Loucy (cell line): ENCODE measurements around the gene ANKRD39.
A peak's percentile ranks its signal among the peaks of the same experiment; 100 is the strongest.

Experiments used
- H2AFZ ChIP-seq: fragments of 200-600 bp; sonication (generic); 2 replicates; pipeline ENCODE4 v1.6.0; 2016; ENCODE audit warnings: antibody characterized with exemption, mild to moderate bottlenecking, low read length, moderate library complexity
- H3F3A ChIP-seq: fragments of 200-600 bp; 2 replicates; pipeline ENCODE4 v1.6.0; 2016; ENCODE audit warnings: antibody characterized with exemption, low read depth, mild to moderate bottlenecking
- H3K27me3 ChIP-seq: fragments of 200-600 bp; sonication (generic); 2 replicates; pipeline ENCODE4 v1.6.1; 2014; ENCODE audit warnings: low read length, mild to moderate bottlenecking; ENCODE audit not compliant: insufficient read depth, poor library complexity, severe bottlenecking
- H3K36me3 ChIP-seq: fragments of 200-600 bp; sonication (generic); 2 replicates; pipeline ENCODE4 v1.6.1; 2016; ENCODE audit warnings: low read length; ENCODE audit not compliant: insufficient read depth
- H3K4me1 ChIP-seq: fragments of 200-600 bp; sonication (generic); 2 replicates; pipeline ENCODE4 v1.5.1; 2014; ENCODE audit warnings: low read length, mild to moderate bottlenecking; ENCODE audit not compliant: insufficient read depth, poor library complexity, severe bottlenecking
- H3K4me2 ChIP-seq: fragments of 200-600 bp; sonication (generic); 2 replicates; pipeline ENCODE4 v1.6.0; 2014; ENCODE audit warnings: antibody characterized with exemption, low read length, low read depth, mild to moderate bottlenecking; ENCODE audit not compliant: poor library complexity, severe bottlenecking
- H3K4me3 ChIP-seq: fragments of 200-600 bp; sonication (generic); 2 replicates; pipeline ENCODE4 v1.5.1; 2014; ENCODE audit warnings: low read length, mild to moderate bottlenecking, mixed read lengths; ENCODE audit not compliant: poor library complexity, severe bottlenecking
- H3K79me2 ChIP-seq: fragments of 200-600 bp; sonication (generic); 2 replicates; pipeline ENCODE4 v1.6.1; 2014; ENCODE audit warnings: low read length; ENCODE audit not compliant: insufficient read depth
- H3K9ac ChIP-seq: fragments of 200-600 bp; sonication (generic); 2 replicates; pipeline ENCODE4 v1.6.0; 2014; ENCODE audit warnings: mild to moderate bottlenecking, low read depth, low read length, moderate library complexity; ENCODE audit not compliant: poor library complexity, severe bottlenecking
- H3K9me2 ChIP-seq: fragments of 200-600 bp; sonication (generic); replicated peaks from 2 replicates; pipeline ENCODE4 v1.6.1; 2016; ENCODE audit warnings: low read depth, low read length, mixed read lengths
- H3K9me3 ChIP-seq: fragments of 200-600 bp; sonication (generic); 2 replicates; pipeline ENCODE4 v1.6.1; 2014; ENCODE audit warnings: mild to moderate bottlenecking, antibody characterized with exemption, low read length, low read depth; ENCODE audit not compliant: insufficient read depth
- H4K20me1 ChIP-seq: fragments of 200-600 bp; sonication (generic); 2 replicates; pipeline ENCODE4 v1.6.0; 2014; ENCODE audit warnings: antibody characterized with exemption, low read length, mild to moderate bottlenecking; ENCODE audit not compliant: insufficient read depth, poor library complexity, severe bottlenecking
- CTCF ChIP-seq: fragments of 200-600 bp; sonication (generic); conservative IDR thresholded peaks from 2 replicates; pipeline ENCODE4 v1.5.1; 2014; ENCODE audit warnings: mild to moderate bottlenecking, antibody characterized with exemption, low read length
- EZH2phosphoT487 ChIP-seq: fragments of 200-600 bp; IDR thresholded peaks from 2 replicates; pipeline ENCODE4 v1.6.1; 2018; ENCODE audit warnings: antibody characterized with exemption, mild to moderate bottlenecking, moderate library complexity, borderline replicate concordance

Gene ANKRD39

DNA sequence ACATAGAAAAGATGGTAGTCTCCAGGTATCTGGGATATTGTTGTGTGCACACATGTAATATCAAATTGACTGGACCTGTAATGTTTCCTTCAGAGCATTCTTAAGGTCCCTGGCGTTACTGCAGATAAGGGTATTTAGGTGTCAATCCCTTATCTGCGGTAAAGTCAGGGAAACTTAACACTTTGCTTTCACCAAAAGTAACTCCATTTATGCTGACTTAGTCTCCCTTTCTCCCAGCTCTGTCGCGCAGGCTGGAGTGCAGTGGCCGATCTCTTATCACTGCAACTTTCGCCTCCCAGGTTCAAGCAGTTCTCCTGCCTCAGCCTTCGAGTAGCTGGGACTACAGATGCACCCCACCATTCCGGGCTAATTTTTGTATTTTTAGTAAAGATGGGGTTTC is 39.9 kb downstream of the ANKRD39 start:
- Histone ChIP-seq H4K20me1 (peaks cover 55% of the 10 kb centered on the region), H3K4me3 (peak overlapping the region; percentile 85), H3F3A (no peaks in the 10 kb centered on the region), H3K27me3 (no peaks in the 10 kb centered on the region), H3K4me1 (peaks cover 51% of the 10 kb centered on the region), H3K4me2 (peak overlapping the region; percentile 99), H3K9ac (peak overlapping the region; percentile 71), H3K36me3 (peaks cover 4% of the 10 kb centered on the region; the same call in 1 of the 2 replicates), H2AFZ (no peak overlapping the region), H3K9me3 (no peaks in the 10 kb centered on the region), H3K79me2 (peaks cover 58% of the 10 kb centered on the region), H3K9me2 (no peaks in the 10 kb centered on the region)
- no peak for TF ChIP-seq EZH2phosphoT487
- no peak for TF ChIP-seq CTCF

- H3K27me3 ChIP-seq = no peaks in the 10 kb centered on the region
- H3K79me2 ChIP-seq = peaks cover 49% of the 10 kb centered on the region
- H3K4me1 ChIP-seq = peaks cover 51% of the 10 kb centered on the region
- no peaks in the 10 kb centered on the region for H3K9me3 ChIP-seq
- peak overlapping the region; percentile 71 for H3K9ac ChIP-seq
- no peaks in the 10 kb centered on the region for H3K9me2 ChIP-seq
- H2AFZ ChIP-seq = no peak overlapping the region
- H3K36me3 ChIP-seq = no peaks in the 10 kb centered on the region
- H3F3A ChIP-seq = no peaks in the 10 kb centered on the region
- peak overlapping the region; percentile 85 for H3K4me3 ChIP-seq
- H3K4me2 ChIP-seq = peak overlapping the region; percentile 99
- H4K20me1 ChIP-seq = peaks cover 47% of the 10 kb centered on the region
- TF ChIP-seq EZH2phosphoT487 (no peak), CTCF (no peak)
These were observed 40.7 kb downstream of the ANKRD39 start for GRCh38 chr2:96816836-96817702.

DNA sequence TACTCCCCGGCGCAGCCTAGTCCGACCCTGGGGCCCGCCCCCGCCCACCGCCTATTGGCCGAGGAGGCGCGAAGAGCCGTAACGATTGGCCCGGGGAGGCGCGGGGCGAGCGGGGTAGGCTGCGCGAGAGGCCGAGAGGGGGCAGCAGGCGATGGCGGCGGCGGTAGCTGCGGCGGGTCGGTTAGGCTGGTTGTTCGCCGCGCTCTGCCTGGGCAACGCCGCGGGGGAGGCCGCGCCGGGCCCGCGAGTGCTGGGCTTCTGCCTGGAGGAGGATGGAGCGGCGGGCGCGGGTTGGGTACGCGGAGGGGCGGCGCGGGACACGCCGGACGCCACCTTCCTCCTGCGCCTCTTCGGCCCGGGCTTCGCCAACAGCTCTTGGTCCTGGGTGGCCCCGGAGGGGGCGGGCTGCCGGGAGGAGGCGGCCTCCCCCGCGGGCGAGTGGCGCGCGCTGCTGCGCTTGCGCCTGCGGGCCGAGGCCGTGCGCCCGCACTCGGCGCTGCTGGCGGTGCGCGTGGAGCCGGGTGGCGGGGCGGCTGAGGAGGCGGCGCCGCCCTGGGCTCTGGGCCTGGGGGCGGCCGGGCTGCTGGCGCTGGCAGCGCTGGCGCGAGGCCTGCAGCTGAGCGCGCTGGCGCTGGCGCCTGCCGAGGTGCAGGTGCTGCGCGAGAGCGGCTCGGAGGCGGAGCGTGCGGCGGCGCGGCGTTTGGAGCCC is 41.5 kb downstream of the ANKRD39 start, which contains the start of gene CNNM3:
Gene CNNM3, plus strand, starts transcription at position 142 of the 709 bp plus-strand sequence. Its CDS starts 10 bp downstream, at position 152.
- Histone ChIP-seq H3K4me3 (peak within 1 kb of the TSS; percentile 85), H2AFZ (peak within 1 kb of the TSS; percentile 94), H4K20me1 (peaks cover 43% of the 10 kb centered on the region), H3K36me3 (no peaks in the 10 kb centered on the region), H3K9ac (peak within 1 kb of the TSS; percentile 74), H3K79me2 (peaks cover 45% of the 10 kb centered on the region), H3K9me2 (no peaks in the 10 kb centered on the region), H3K4me2 (peak within 1 kb of the TSS; percentile 99), H3K9me3 (no peaks in the 10 kb centered on the region), H3K4me1 (peaks cover 48% of the 10 kb centered on the region), H3K27me3 (no peaks in the 10 kb centered on the region), H3F3A (no peaks in the 10 kb centered on the region)
- TF ChIP-seq EZH2phosphoT487 (no peak), CTCF (no peak; the same call in 1 of the 2 replicates)
